Endodermal cell (in vitro differentiated cells): ENCODE measurements around the gene SLC6A9. TPM values are rescaled to one million over a fixed set of nuclear protein-coding genes. Genes with fewer than 3 reads are reported as not detected.

ENCODE experiments used
- DNase-seq: peaks from one replicate; pipeline ENCODE4 v3.0.0-alpha.2; 2017
- H3K27ac ChIP-seq: 2 replicates; pipeline ENCODE4 v1.5.1; 2013; ENCODE audit warnings: mild to moderate bottlenecking, low read depth, low read length, moderate library complexity
- H3K27me3 ChIP-seq: 2 replicates; pipeline ENCODE4 v1.6.1; 2013; ENCODE audit warnings: mild to moderate bottlenecking, low read length, moderate library complexity; ENCODE audit not compliant: insufficient read depth, control insufficient read depth, poor library complexity, severe bottlenecking
- H3K36me3 ChIP-seq: 2 replicates; pipeline ENCODE4 v1.7.0; 2013; ENCODE audit warnings: mild to moderate bottlenecking, low read length, moderate library complexity; ENCODE audit not compliant: control insufficient read depth, insufficient read depth
- H3K4me1 ChIP-seq: one replicate; pipeline ENCODE4 v1.7.0; 2013; ENCODE audit warnings: low read length; ENCODE audit not compliant: control insufficient read depth, insufficient read depth
- H3K4me3 ChIP-seq: 2 replicates; pipeline ENCODE4 v1.5.1; 2013; ENCODE audit warnings: mild to moderate bottlenecking, low read length, moderate library complexity
- H3K9ac ChIP-seq: 2 replicates; pipeline ENCODE4 v1.6.1; 2013; ENCODE audit warnings: mild to moderate bottlenecking, low read length, moderate library complexity; ENCODE audit not compliant: poor library complexity, severe bottlenecking; ENCODE audit errors: extremely low read depth
- H3K9me3 ChIP-seq: 2 replicates; pipeline ENCODE4 v1.6.1; 2013; ENCODE audit warnings: mild to moderate bottlenecking, low read length, moderate library complexity; ENCODE audit not compliant: control insufficient read depth
- H3K27ac Mint-ChIP-seq: 2 replicates; pipeline ENCODE4 v1.8.0; 2020; ENCODE audit warnings: mixed read lengths
- H3K27me3 Mint-ChIP-seq: 2 replicates; pipeline ENCODE4 v1.8.0; 2021; ENCODE audit warnings: mild to moderate bottlenecking, mixed read lengths; ENCODE audit not compliant: insufficient read depth
- H3K36me3 Mint-ChIP-seq: 2 replicates; pipeline ENCODE4 v1.8.0; 2020; ENCODE audit warnings: low read depth, mixed read lengths
- H3K4me1 Mint-ChIP-seq: 2 replicates; pipeline ENCODE4 v1.8.0; 2020; ENCODE audit warnings: mixed read lengths
- H3K4me3 Mint-ChIP-seq: 2 replicates; pipeline ENCODE4 v1.8.0; 2020; ENCODE audit warnings: mild to moderate bottlenecking, moderate library complexity, mixed read lengths
- H3K9me3 Mint-ChIP-seq: 2 replicates; pipeline ENCODE4 v1.8.0; 2020; ENCODE audit warnings: mild to moderate bottlenecking, mixed read lengths
- CTCF ChIP-seq: fragments of 200-600 bp; sonication (generic); conservative IDR thresholded peaks from 2 replicates; pipeline ENCODE4 v1.5.0; 2021; ENCODE audit warnings: antibody characterized with exemption, mild to moderate bottlenecking
- WGBS, 2 experiments: methylation state at CpG; one replicate each; pipeline versions ENCODE4 v1.1.5 to v1.1.7; 2013; ENCODE audit warnings: missing lambda C conversion rate in 2 of 2, mixed read lengths in 1 of 2; ENCODE audit not compliant: insufficient coverage in 1 of 2, insufficient read length in 1 of 2; 5-methylcytosine and 5-hydroxymethylcytosine counted together
- total RNA-seq, 2 donors: library from RNA; stranded (reverse); fragmentation: NEBNext Ultra II Directional in 1 of 2; extraction: Animal tissue kit (Norgen Biotek cat#: 25700) in 1 of 2; gene quantifications; 2 replicates in 1 of 2; 3 replicates in 1 of 2; pipeline ENCODE4 v1.2.1, GENCODE V29; 2021

The SLC6A9 gene
- total RNA-seq, 2 donors from 2014 or later = 5.7 to 11.4 TPM

- Mint-ChIP-seq H3K4me1 (peaks cover 26% of the 10 kb centered on the region), H3K27me3 (peaks cover 8% of the 10 kb centered on the region), H3K9me3 (no peaks in the 10 kb centered on the region), H3K27ac (peak overlapping the region; percentile 86), H3K4me3 (peak overlapping the region; percentile 78), H3K36me3 (no peaks in the 10 kb centered on the region)
- WGBS, 2 experiments = 44 to 50% methylated on average over 13 to 17 of the region's 17 CpGs
- DNase-seq = no peak
- Histone ChIP-seq H3K4me3 (peak overlapping the region; percentile 93), H3K36me3 (no peaks in the 10 kb centered on the region), H3K4me1 (peaks cover 7% of the 10 kb centered on the region), H3K9me3 (no peaks in the 10 kb centered on the region), H3K27me3 (no peaks in the 10 kb centered on the region), H3K27ac (peak overlapping the region; percentile 93), H3K9ac (peak overlapping the region; percentile 64)
- TF ChIP-seq CTCF = no peak
These were observed 1.9 kb downstream of the SLC6A9 start for GRCh38 chr1:44029260-44029910.

GRCh38 chr1:44027320-44027719 lies 3.9 kb downstream of the SLC6A9 start:
- peaks cover 5% of the 10 kb centered on the region for H3K4me1 ChIP-seq
- peaks cover 8% of the 10 kb centered on the region for H3K27me3 Mint-ChIP-seq
- no peaks in the 10 kb centered on the region for H3K36me3 ChIP-seq
- H3K27ac Mint-ChIP-seq = no peak overlapping the region
- no peak for DNase-seq
- no peak overlapping the region for H3K4me3 ChIP-seq
- WGBS, 2 experiments = 94 to 95% methylated on average over 2 to 3 of the region's 3 CpGs
- peaks cover 6% of the 10 kb centered on the region for H3K36me3 Mint-ChIP-seq
- H3K27me3 ChIP-seq = no peaks in the 10 kb centered on the region
- H3K9me3 Mint-ChIP-seq = no peaks in the 10 kb centered on the region
- peaks cover 20% of the 10 kb centered on the region for H3K4me1 Mint-ChIP-seq
- H3K9ac ChIP-seq = no peak overlapping the region
- H3K27ac ChIP-seq = no peak overlapping the region
- no peak overlapping the region for H3K4me3 Mint-ChIP-seq
- no peaks in the 10 kb centered on the region for H3K9me3 ChIP-seq
- TF ChIP-seq CTCF = no peak

GRCh38 chr1:44025816-44026215 lies 5.4 kb downstream of the SLC6A9 start:
- peaks cover 7% of the 10 kb centered on the region for H3K36me3 Mint-ChIP-seq
- no peak overlapping the region for H3K9ac ChIP-seq
- H3K4me1 ChIP-seq = no peaks in the 10 kb centered on the region
- no peak overlapping the region for H3K4me3 ChIP-seq
- H3K27ac Mint-ChIP-seq = no peak overlapping the region
- H3K27me3 ChIP-seq = no peaks in the 10 kb centered on the region
- no peaks in the 10 kb centered on the region for H3K9me3 Mint-ChIP-seq
- peak; percentile 70 for DNase-seq
- H3K36me3 ChIP-seq = no peaks in the 10 kb centered on the region
- peaks cover 12% of the 10 kb centered on the region for H3K4me1 Mint-ChIP-seq
- no peaks in the 10 kb centered on the region for H3K9me3 ChIP-seq
- peaks cover 8% of the 10 kb centered on the region for H3K27me3 Mint-ChIP-seq
- H3K27ac ChIP-seq = no peak overlapping the region
- no peak for TF ChIP-seq CTCF
- 86 to 100% methylated on average over 2 to 3 of the region's 3 CpGs for WGBS, 2 experiments
- no peak overlapping the region for H3K4me3 Mint-ChIP-seq
